Effector memory CD4-positive, alpha-beta T cell (primary cell): ENCODE results near the gene IPO11.

ENCODE experiments used
- DNase-seq, 3 donors: peaks; one replicate each; pipeline ENCODE4 v3.0.0-alpha.2; 2020
- H3K27ac ChIP-seq: 2 replicates; pipeline ENCODE4 v1.7.0; 2013; ENCODE audit warnings: mild to moderate bottlenecking, low read length, moderate library complexity; ENCODE audit not compliant: insufficient read depth, poor library complexity, severe bottlenecking
- H3K27me3 ChIP-seq: replicated peaks from 2 replicates; pipeline ENCODE4 v1.7.0; 2013; ENCODE audit warnings: mild to moderate bottlenecking, low read length; ENCODE audit not compliant: insufficient read depth, control insufficient read depth, poor library complexity, severe bottlenecking
- H3K36me3 ChIP-seq: 2 replicates; pipeline ENCODE4 v1.7.0; 2013; ENCODE audit warnings: mild to moderate bottlenecking, low read length, moderate library complexity; ENCODE audit not compliant: control insufficient read depth, insufficient read depth
- H3K4me1 ChIP-seq: 2 replicates; pipeline ENCODE4 v1.7.0; 2013; ENCODE audit warnings: low read length, mild to moderate bottlenecking; ENCODE audit not compliant: control insufficient read depth, insufficient read depth, poor library complexity, severe bottlenecking
- H3K4me3 ChIP-seq: 2 replicates; pipeline ENCODE4 v1.7.0; 2013; ENCODE audit warnings: low read length, low read depth, mild to moderate bottlenecking; ENCODE audit not compliant: insufficient read depth, poor library complexity, severe bottlenecking
- H3K9me3 ChIP-seq: 2 replicates; pipeline ENCODE4 v1.7.0; 2013; ENCODE audit warnings: mild to moderate bottlenecking, low read length, moderate library complexity; ENCODE audit not compliant: control insufficient read depth

Gene IPO11

GRCh38 chr5:62589504-62589903 is 176.9 kb downstream of the IPO11 start:
- Histone ChIP-seq H3K9me3 (no peaks in the 10 kb centered on the region), H3K27me3 (no peaks in the 10 kb centered on the region), H3K4me3 (no peak overlapping the region), H3K36me3 (peaks cover 4% of the 10 kb centered on the region), H3K4me1 (peaks cover 2% of the 10 kb centered on the region), H3K27ac (no peak overlapping the region)
- no peak for DNase-seq

DNA sequence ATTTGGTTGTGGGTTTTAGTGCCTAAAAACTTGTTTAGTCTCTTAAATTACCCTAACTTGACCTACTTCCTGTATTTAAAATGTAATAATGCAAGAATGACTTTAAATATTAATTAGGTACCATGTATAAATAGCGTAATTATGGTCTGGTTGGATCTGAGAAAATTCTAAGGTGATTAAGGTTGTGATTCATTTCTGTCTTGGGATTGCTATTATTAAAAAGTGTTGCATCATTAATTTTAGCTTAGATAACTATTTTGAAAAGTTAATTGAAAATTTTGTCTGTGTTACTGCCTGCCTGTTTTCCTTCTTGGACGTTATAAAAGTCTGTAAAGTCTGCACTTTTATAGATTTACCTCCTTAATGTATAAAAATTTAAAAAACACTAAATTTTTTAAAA is 177.8 kb downstream of the IPO11 start:
- no peaks in the 10 kb centered on the region for H3K27me3 ChIP-seq
- no peak overlapping the region for H3K4me3 ChIP-seq
- no peak for DNase-seq
- no peak overlapping the region for H3K27ac ChIP-seq
- peaks cover 4% of the 10 kb centered on the region for H3K36me3 ChIP-seq
- no peaks in the 10 kb centered on the region for H3K4me1 ChIP-seq
- H3K9me3 ChIP-seq = no peaks in the 10 kb centered on the region

GRCh38 chr5:62592558-62592957 is 180.0 kb downstream of the IPO11 start:
- Histone ChIP-seq H3K27me3 (no peaks in the 10 kb centered on the region), H3K4me3 (no peak overlapping the region), H3K27ac (no peak overlapping the region), H3K9me3 (no peaks in the 10 kb centered on the region), H3K36me3 (peaks cover 4% of the 10 kb centered on the region), H3K4me1 (no peaks in the 10 kb centered on the region)
- DNase-seq = no peak

DNA sequence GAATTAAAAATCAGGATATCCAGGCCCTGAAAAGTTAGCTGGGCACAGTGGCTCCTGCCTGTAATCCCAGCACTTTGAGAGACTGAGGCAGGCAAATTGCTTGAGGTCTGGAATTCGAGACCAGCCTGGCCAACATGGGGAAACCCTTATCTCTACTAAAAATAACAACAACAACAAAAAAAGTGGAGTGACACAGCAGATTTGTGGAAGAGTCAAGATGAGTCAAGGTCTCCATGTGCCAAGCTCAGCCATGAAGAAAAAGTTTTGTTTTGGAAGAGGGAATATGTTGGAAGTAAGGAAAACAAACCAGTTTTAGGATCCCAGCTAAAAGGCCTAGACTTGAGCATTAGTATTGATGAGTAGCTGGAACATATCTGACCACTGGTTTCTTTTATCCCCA is 180.8 kb downstream of the IPO11 start:
- peaks cover 4% of the 10 kb centered on the region for H3K36me3 ChIP-seq
- no peaks in the 10 kb centered on the region for H3K9me3 ChIP-seq
- no peak overlapping the region for H3K4me3 ChIP-seq
- no peaks in the 10 kb centered on the region for H3K27me3 ChIP-seq
- H3K4me1 ChIP-seq = no peaks in the 10 kb centered on the region
- DNase-seq = no peak
- no peak overlapping the region for H3K27ac ChIP-seq

DNA sequence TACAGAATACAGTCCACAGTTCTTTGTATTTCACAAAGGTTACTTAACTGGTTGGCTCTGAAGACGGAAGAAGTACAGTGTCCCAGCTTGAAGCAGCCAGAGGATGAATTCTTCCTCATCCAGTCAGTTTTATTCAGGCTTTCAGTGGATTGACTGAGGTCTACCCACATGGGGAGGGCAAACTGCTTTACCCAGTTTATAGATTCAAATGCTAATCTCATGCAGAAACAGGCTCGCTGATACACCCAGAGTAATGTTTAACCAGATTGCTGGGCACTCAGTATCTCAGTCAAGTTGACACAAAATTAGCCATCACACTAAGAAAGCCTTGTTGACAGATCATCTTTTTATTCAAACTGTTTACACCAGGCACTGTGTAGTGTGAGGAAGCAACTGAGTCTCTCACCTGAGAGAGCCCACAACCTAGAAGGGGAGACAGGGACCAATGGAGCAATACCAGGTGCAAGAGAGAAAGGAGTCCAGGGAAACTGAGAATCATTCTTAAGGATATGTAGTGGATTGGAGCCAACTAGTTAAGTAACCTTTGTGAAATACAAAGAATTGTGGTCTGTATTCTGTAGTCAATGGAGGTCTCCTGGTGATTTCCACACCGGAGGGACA is 181.9 kb downstream of the IPO11 start:
- H3K4me3 ChIP-seq = no peak overlapping the region
- no peaks in the 10 kb centered on the region for H3K27me3 ChIP-seq
- no peak for DNase-seq
- peaks cover 4% of the 10 kb centered on the region for H3K36me3 ChIP-seq
- H3K4me1 ChIP-seq = no peaks in the 10 kb centered on the region
- no peak overlapping the region for H3K27ac ChIP-seq
- H3K9me3 ChIP-seq = no peaks in the 10 kb centered on the region

- H3K27ac ChIP-seq = no peak overlapping the region
- H3K4me3 ChIP-seq = no peak overlapping the region
- no peaks in the 10 kb centered on the region for H3K9me3 ChIP-seq
- H3K27me3 ChIP-seq = no peaks in the 10 kb centered on the region
- no peak for DNase-seq
- H3K4me1 ChIP-seq = no peaks in the 10 kb centered on the region
- H3K36me3 ChIP-seq = peaks cover 4% of the 10 kb centered on the region
Measured at GRCh38 chr5:62596096-62596495, 183.5 kb downstream of the IPO11 start.

- Histone ChIP-seq H3K4me3 (no peak overlapping the region), H3K36me3 (no peaks in the 10 kb centered on the region), H3K4me1 (no peaks in the 10 kb centered on the region), H3K27ac (no peak overlapping the region), H3K27me3 (no peaks in the 10 kb centered on the region), H3K9me3 (no peaks in the 10 kb centered on the region)
- no peak for DNase-seq
Measured at GRCh38 chr5:62596691-62597090, 184.1 kb downstream of the IPO11 start.

- Histone ChIP-seq H3K4me1 (no peaks in the 10 kb centered on the region), H3K27ac (no peak overlapping the region), H3K9me3 (no peaks in the 10 kb centered on the region)
Measured at GRCh38 chr5:62597314-62597713, 184.8 kb downstream of the IPO11 start.

GRCh38 chr5:62600560-62601252 is 188.1 kb downstream of the IPO11 start:
- Histone ChIP-seq H3K9me3 (no peaks in the 10 kb centered on the region), H3K36me3 (no peaks in the 10 kb centered on the region), H3K4me1 (no peaks in the 10 kb centered on the region), H3K4me3 (no peak overlapping the region), H3K27ac (no peak overlapping the region), H3K27me3 (no peaks in the 10 kb centered on the region)
- no peak for DNase-seq

More at GRCh38 chr5:62597314-62597713, 184.8 kb downstream of the IPO11 start:
- no peak overlapping the region for H3K4me3 ChIP-seq
- H3K27me3 ChIP-seq = no peaks in the 10 kb centered on the region
- H3K36me3 ChIP-seq = no peaks in the 10 kb centered on the region
- DNase-seq = no peak

GRCh38 chr5:62603934-62604333 is 191.4 kb downstream of the IPO11 start:
- Histone ChIP-seq H3K9me3 (no peaks in the 10 kb centered on the region), H3K27me3 (no peaks in the 10 kb centered on the region), H3K36me3 (peaks cover 2% of the 10 kb centered on the region), H3K4me1 (no peaks in the 10 kb centered on the region), H3K4me3 (no peak overlapping the region), H3K27ac (no peak overlapping the region)
- DNase-seq = no peak
